Ovary (tissue), 3 donors: ENCODE data around the gene PLEKHG7.

Experiments used
- CTCF ChIP-seq, 3 donors: fragments of 450-650 bp in 2 of 3; fragments of 200-600 bp in 1 of 3; IDR thresholded peaks; one replicate each; pipeline versions ENCODE4 v1.5.1 to v1.8.0; 2016 to 2022; ENCODE audit warnings: antibody characterized with exemption in 3 of 3, mild to moderate bottlenecking in 1 of 3
- EP300 ChIP-seq: sonication (generic); formaldehyde crosslinking; IDR thresholded peaks from one replicate; pipeline ENCODE4 v1.6.1; 2017; ENCODE audit warnings: antibody characterized with exemption
- POLR2A ChIP-seq: fragments of 450-650 bp; IDR thresholded peaks from one replicate; pipeline ENCODE4 v1.6.1; 2017; ENCODE audit warnings: antibody characterized with exemption, mild to moderate bottlenecking, moderate library complexity
- donor health status: DM: no; HTN: no; CAD: no.

DNA sequence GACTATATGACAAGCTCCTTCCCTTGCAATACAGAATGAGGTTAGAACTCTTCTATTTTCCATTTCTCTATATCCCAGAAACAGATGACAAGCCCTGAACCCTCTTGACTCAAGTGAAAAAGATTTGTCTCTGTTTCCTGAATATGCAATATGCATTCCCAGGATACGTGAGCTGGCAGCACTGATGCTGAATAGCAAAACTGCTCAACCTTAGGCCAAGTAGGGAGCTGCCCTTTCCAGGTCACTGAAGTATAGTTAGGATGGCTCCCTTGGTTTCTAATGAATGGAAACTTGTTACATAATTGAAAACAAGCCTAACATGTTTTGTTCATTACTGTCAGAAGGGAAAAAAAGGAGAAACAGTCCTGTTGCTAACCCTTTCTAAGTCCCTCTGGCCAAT lies 47.9 kb upstream of the PLEKHG7 start:
- TF ChIP-seq CTCF (IDR thresholded peaks at IDR 0.05), result no peak
- no peak for TF ChIP-seq POLR2A
- TF ChIP-seq EP300, result no peak
